WI38 (cell line): ENCODE measurements around the gene ECE1.

Experiments used
- H3K4me3 ChIP-seq: 2 replicates; pipeline ENCODE4 v1.5.1; 2011; ENCODE audit warnings: low read depth, mild to moderate bottlenecking, control low read depth, low read length
- TF ChIP-seq, protein P1 (sequence below): IDR thresholded peaks from 2 replicates; pipeline ENCODE4 v1.5.1; 2012; ENCODE audit warnings: low read depth, mild to moderate bottlenecking, control low read depth, low read length

Gene ECE1

DNA sequence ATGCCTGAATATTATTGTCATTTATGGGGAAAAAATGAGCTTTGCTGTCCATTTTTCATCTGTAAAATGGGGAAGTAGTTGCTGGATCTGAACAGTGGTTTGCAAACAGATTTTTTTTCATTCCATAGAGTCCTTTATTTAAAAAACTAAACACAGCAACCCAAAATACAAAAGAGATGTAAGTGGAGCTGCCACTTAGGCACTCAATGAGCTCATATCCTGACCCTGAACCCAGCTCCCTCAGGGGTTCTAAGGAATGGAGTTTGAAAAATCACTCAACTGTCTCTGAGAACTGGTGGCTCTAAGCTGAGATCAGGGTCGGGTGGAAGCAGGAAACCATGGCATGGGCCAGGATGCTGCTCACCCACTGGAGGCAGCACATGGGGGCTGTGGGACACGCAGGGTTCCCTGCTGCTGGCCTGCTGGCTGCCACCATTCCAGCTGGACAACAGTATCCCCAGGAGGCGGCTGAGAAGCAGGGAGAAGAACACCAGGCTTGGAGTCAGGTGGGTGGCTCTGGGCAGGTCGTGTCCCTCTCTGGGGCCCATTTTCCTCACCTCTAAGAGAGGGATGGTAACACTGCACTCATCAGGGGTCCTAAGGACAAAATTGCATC is 9.6 kb upstream of the ECE1 start:
- no peak overlapping the region for H3K4me3 ChIP-seq
- TF ChIP-seq, protein P1, sequence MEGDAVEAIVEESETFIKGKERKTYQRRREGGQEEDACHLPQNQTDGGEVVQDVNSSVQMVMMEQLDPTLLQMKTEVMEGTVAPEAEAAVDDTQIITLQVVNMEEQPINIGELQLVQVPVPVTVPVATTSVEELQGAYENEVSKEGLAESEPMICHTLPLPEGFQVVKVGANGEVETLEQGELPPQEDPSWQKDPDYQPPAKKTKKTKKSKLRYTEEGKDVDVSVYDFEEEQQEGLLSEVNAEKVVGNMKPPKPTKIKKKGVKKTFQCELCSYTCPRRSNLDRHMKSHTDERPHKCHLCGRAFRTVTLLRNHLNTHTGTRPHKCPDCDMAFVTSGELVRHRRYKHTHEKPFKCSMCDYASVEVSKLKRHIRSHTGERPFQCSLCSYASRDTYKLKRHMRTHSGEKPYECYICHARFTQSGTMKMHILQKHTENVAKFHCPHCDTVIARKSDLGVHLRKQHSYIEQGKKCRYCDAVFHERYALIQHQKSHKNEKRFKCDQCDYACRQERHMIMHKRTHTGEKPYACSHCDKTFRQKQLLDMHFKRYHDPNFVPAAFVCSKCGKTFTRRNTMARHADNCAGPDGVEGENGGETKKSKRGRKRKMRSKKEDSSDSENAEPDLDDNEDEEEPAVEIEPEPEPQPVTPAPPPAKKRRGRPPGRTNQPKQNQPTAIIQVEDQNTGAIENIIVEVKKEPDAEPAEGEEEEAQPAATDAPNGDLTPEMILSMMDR, result no peak

DNA sequence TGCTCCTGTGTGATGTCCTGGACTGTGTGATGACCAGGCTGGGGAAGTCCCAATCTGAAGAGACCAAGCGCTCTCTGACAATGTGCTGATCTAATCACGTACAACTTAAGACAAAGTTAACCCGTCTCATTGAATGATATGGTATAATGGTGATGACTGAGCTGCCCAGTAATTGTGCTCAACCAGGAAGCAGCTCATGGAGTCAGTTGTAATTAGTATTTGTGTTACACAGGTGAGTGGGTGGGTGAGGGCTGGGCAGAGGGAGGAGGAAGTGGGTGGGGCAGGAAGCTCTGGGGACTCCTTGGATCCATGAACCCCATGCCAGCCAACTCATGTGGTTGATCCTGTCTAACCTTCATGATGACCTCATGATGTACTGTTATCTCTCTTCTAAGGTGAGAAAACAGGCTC is 8.7 kb upstream of the ECE1 start:
- TF ChIP-seq, protein P1, result no peak
- no peak overlapping the region for H3K4me3 ChIP-seq

DNA sequence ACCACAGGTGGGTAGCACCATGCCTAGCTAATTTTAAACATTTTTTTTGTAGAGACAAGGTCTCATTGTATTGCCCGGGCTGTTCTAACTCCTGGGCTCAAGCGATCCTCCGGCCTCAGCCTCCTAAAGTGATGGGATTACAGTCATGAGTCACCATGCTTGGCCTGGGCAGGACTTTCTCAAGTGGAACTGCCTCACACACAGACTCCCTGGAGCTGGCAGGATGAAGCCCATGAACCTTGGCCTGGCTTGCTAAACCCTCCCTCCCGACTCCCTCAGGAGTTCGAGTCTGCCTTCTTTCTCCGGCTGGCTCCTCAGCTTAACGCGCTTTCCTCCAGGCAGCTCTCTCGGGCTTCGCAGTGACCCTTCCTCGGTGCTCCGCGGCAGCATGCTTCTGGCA is 7.7 kb upstream of the ECE1 start:
- H3K4me3 ChIP-seq, result no peak overlapping the region
- TF ChIP-seq, protein P1, result no peak

GRCh38 chr1:21296509-21297354 is 6.5 kb upstream of the ECE1 start:
- TF ChIP-seq, protein P1, result no peak
- H3K4me3 ChIP-seq, result no peak overlapping the region

DNA sequence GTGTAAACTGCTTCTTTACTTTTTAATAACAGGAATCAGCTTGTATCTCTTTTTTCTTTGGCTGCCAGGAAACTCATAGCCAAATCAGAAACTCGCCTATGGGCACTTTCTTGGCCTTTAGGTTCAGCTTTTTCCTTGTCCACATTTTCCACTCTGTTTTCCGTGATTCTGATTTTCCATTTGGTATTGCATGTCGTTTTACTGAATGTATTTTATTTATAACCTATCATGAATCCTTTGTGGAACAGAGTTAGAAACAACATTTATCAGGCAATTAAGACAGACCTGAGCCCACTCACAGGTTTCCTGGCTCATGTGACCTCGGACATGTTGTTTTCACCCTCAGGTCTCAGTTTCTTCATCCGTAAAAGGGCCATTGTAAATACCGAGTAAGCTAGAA is 5.3 kb upstream of the ECE1 start:
- no peak overlapping the region for H3K4me3 ChIP-seq
- TF ChIP-seq, protein P1, result no peak

DNA sequence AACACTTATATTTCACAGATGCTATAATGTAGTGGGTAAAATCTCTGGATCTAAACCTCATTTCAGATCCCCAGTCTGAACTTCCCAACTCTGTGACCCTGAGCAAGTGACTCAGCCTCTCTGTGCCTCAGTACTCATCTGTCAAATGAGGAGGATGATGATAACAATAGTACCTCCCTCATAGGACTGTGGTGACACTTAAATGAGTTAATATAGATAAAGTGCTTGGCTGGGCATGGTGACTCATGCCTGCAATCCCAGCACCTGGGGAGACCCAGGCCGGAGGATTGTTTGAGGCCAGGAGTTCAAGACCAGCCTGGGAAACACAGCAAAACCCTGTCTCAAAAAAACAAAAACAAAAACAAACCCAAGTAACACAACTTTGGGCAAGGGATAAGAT is 4.7 kb upstream of the ECE1 start:
- TF ChIP-seq, protein P1, result no peak

More for the DNA sequence above, 4.7 kb upstream of the ECE1 start:
- no peak overlapping the region for H3K4me3 ChIP-seq
